GM12865 (cell line): ENCODE results near the gene CALD1.

Source experiments
- DNase-seq: peaks from one replicate; pipeline ENCODE4 v3.0.0; 2010; ENCODE audit warnings: low read depth
- H3K4me3 ChIP-seq: 2 replicates; pipeline ENCODE4 v1.5.1; 2011; ENCODE audit warnings: mild to moderate bottlenecking, low read depth, low read length, control low read depth
- TF ChIP-seq, protein P1 (sequence below): IDR thresholded peaks from 2 replicates; pipeline ENCODE4 v1.5.1; 2011; ENCODE audit warnings: low read length, control low read depth, low read depth, inconsistent platforms; ENCODE audit not compliant: insufficient read depth; ENCODE audit errors: missing control alignments

CALD1 gene, protein sequence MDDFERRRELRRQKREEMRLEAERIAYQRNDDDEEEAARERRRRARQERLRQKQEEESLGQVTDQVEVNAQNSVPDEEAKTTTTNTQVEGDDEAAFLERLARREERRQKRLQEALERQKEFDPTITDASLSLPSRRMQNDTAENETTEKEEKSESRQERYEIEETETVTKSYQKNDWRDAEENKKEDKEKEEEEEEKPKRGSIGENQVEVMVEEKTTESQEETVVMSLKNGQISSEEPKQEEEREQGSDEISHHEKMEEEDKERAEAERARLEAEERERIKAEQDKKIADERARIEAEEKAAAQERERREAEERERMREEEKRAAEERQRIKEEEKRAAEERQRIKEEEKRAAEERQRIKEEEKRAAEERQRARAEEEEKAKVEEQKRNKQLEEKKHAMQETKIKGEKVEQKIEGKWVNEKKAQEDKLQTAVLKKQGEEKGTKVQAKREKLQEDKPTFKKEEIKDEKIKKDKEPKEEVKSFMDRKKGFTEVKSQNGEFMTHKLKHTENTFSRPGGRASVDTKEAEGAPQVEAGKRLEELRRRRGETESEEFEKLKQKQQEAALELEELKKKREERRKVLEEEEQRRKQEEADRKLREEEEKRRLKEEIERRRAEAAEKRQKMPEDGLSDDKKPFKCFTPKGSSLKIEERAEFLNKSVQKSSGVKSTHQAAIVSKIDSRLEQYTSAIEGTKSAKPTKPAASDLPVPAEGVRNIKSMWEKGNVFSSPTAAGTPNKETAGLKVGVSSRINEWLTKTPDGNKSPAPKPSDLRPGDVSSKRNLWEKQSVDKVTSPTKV

DNA sequence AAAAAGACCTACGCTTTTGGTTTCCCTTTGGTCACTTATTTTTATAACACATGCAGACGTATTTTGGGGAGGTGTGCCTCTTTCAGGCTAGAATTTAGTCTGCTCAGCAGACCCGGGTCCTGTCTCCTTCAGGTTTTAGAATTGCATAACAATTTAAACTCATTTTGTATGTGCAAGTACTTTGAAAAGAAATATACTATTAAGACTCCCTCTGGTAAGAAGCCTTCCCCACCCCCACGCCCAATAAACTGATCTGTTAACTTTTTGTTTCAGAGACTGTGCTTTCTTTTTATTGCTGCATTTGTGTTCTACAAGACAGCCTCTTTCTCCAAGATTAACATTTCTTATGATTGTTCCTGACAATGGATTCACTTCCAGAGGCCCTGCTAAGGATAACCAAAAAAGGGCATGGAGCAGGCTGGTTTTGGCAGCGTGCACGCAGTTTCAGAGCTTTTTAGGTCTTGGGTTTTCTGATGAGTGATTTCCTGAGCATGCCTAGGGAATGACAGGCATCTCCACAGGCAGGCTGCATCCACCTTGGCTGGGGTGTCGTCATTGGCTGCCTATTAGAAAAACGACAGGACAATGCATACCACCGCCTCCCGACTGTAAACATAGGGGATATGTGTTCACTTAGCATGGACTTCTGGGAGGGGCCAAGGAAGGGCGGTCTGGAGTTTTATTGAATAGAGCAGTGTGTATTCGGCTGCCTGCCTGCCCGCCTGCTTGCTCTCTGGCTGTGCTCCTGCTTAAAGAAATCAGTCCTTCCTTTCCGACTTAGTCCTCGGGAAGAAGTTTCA lies at the start of gene CALD1:
Gene CALD1 (plus strand): TSS at position 694 of the 800 bp plus-strand sequence. CDS start 88,100 bp downstream, outside the sequence.
- DNase-seq, result no peak
- TF ChIP-seq, protein P1, sequence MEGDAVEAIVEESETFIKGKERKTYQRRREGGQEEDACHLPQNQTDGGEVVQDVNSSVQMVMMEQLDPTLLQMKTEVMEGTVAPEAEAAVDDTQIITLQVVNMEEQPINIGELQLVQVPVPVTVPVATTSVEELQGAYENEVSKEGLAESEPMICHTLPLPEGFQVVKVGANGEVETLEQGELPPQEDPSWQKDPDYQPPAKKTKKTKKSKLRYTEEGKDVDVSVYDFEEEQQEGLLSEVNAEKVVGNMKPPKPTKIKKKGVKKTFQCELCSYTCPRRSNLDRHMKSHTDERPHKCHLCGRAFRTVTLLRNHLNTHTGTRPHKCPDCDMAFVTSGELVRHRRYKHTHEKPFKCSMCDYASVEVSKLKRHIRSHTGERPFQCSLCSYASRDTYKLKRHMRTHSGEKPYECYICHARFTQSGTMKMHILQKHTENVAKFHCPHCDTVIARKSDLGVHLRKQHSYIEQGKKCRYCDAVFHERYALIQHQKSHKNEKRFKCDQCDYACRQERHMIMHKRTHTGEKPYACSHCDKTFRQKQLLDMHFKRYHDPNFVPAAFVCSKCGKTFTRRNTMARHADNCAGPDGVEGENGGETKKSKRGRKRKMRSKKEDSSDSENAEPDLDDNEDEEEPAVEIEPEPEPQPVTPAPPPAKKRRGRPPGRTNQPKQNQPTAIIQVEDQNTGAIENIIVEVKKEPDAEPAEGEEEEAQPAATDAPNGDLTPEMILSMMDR, result no peak
- H3K4me3 ChIP-seq, result no peak within 1 kb of the TSS

DNA sequence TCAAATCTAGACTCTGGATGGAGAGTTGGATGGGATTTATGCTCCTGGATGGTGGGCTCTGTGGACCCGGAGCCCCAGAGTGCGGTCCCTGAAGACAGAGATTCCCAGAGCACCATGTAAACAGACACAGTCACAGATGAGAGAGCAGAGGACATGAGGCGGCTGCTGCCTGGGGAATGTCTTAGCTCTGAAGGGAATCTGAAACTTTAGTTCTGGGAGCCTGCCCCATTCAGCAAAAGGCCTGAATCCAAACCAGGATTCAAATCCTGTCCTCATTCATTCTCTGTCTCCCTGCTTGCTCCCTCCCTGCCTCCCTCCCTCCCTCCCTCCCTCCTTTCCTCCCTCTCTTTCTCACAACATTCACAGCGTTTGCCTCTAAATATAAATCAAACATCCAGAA lies 49.5 kb upstream of the CALD1 start:
- no peak overlapping the region for H3K4me3 ChIP-seq
- DNase-seq, result no peak
- TF ChIP-seq, protein P1, result no peak

DNA sequence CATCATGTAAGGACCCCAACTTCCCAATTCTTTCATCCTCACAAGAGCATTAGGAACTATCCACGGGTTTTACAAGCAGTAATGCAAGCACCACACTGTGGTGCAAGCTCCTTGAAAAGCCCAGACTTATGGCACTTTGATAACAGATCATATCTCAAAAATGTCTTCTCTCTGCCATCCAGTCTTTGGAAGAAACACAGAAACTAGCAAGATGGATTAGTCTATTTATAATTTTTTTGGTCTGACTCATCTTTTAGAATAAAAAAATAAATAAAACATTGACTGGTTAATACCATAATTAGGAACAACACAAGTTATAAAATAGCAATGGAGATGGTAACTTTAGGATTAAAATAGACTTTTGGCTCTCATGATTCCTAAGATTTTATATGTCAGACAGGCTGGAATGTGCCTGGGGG lies 49.0 kb upstream of the CALD1 start:
- TF ChIP-seq, protein P1, result no peak
- DNase-seq, result no peak
- no peak overlapping the region for H3K4me3 ChIP-seq

DNA sequence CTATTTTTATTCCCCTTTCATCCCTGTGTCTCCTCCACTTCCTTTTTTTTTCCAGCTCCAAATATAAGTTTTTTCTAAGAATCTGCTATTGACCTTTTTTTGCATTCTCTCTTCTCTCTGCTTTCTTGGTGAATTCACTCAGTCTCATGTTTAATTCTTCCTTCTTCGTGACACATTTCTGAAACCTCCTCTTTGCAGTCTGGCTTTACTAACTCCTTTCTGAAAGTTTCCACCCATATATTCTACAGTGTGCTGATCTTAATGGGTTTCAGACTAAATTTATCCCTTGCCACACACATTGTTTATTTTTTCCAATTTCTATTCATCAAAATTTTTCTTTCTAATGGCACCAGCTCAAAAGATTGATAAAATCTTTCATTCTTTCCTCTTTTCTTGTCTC lies 47.8 kb upstream of the CALD1 start:
- no peak for DNase-seq
- H3K4me3 ChIP-seq, result no peak overlapping the region
- TF ChIP-seq, protein P1, result no peak

DNA sequence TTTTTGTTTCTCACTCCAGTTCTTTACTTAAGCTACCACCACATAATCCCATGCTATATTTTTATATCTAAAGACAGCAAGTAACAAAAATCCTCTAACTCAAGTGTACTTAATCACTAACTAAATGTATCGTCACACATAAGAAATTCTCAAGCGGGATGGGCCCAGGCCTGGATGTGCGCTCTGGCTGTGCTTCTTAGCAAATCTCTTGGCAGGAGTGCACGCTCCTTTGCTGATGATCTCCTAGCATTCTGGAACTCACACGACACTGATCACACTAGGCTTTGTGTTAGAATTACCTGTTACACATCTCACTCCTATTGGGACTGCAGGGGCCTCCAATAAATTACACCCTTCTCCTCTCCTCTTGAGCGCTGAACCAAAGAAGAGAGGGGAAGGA lies 46.7 kb upstream of the CALD1 start:
- H3K4me3 ChIP-seq, result no peak overlapping the region
- TF ChIP-seq, protein P1, result no peak
- no peak for DNase-seq

DNA sequence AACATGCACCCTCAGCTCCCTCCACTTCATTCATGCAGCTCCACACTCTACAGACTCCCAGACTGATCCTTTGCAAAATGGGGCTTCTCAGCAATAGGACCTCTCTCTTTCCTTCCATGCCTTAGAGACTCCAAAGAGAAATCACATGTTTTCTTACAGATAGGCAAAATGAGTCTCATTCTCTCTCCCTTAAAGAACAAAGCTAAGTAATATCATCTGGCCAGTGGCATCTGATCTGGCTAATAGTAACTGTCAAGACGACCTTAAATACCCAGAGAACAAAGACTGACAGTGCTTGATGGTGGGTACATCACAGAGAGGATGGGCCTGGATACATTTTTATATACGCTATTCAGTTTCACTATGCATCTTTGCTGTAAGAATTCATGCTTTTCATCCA lies 43.1 kb upstream of the CALD1 start:
- TF ChIP-seq, protein P1, result no peak
- no peak for DNase-seq
- H3K4me3 ChIP-seq, result no peak overlapping the region
